ENCODE measurements around the gene ROBO3. TPM values are rescaled to one million over a fixed set of nuclear protein-coding genes. Genes with fewer than 3 reads are reported as not detected.
A peak's percentile ranks its signal among the peaks of the same experiment; 100 is the strongest.

ROBO3 gene
- total RNA-seq, 2 experiments from 2014 or later, result 26.2 to 27.2 TPM

- H3K27me3 Mint-ChIP-seq, result peaks cover 42% of the 10 kb centered on the region
- POLR2A ChIA-PET, result interaction anchor here (0.6 to 1.5 kb wide), 17 partner anchors 8 to 235 kb away, joined by 3 to 30 read pairs (median 5); partner anchors contain the start of genes CCDC15, MSANTD2, SIAE and SPA17
- Histone ChIP-seq H3K4me1 (ENCODE audit: insufficient read depth, low read length) (peaks cover 23% of the 10 kb centered on the region), H3K4me3 (ENCODE audit: low read length) (peak overlapping the region; percentile 83), H3K36me3 (ENCODE audit: insufficient read depth, low read length) (no peaks in the 10 kb centered on the region), H3K9me3 (ENCODE audit: control insufficient read depth in 1 of 2, insufficient read depth in 1 of 2, low read length in 2 of 2) (peaks cover 0 to 6% of the 10 kb centered on the region in 2 experiments), H3K27ac (ENCODE audit: low read depth in 1 of 2, low read length in 2 of 2) (peak overlapping the region; percentile 62 to 76), H3K27me3 (ENCODE audit: control insufficient read depth in 1 of 2, insufficient read depth in 2 of 2, low read length in 2 of 2) (peaks cover 10 to 40% of the 10 kb centered on the region in 2 experiments)
- intact Hi-C loops (cut with DNase I, micrococcal nuclease), result loop anchor here (2.0 to 5.0 kb wide), 10 partner anchors 37 to 1134 kb away; partner anchors contain the start of genes SIAE (in 2 of the 2), SPA17 (in 2 of the 2), CCDC15 (in 1 of the 2) and MSANTD2 (in 1 of the 2)
- DNase-seq, result peak; percentile 54 to 89 (median 71)
- TF ChIP-seq, protein P1, sequence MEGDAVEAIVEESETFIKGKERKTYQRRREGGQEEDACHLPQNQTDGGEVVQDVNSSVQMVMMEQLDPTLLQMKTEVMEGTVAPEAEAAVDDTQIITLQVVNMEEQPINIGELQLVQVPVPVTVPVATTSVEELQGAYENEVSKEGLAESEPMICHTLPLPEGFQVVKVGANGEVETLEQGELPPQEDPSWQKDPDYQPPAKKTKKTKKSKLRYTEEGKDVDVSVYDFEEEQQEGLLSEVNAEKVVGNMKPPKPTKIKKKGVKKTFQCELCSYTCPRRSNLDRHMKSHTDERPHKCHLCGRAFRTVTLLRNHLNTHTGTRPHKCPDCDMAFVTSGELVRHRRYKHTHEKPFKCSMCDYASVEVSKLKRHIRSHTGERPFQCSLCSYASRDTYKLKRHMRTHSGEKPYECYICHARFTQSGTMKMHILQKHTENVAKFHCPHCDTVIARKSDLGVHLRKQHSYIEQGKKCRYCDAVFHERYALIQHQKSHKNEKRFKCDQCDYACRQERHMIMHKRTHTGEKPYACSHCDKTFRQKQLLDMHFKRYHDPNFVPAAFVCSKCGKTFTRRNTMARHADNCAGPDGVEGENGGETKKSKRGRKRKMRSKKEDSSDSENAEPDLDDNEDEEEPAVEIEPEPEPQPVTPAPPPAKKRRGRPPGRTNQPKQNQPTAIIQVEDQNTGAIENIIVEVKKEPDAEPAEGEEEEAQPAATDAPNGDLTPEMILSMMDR (IDR thresholded peaks at IDR 0.05), result peak; percentile 80
- H3K4me1 Mint-ChIP-seq (ENCODE audit: low read depth), result peaks cover 25% of the 10 kb centered on the region
- peak overlapping the region; percentile 94 for H3K4me3 Mint-ChIP-seq
- no peaks in the 10 kb centered on the region for H3K36me3 Mint-ChIP-seq (ENCODE audit: low read depth)
- CTCF ChIA-PET, result interaction anchor here (0.5 to 1.5 kb wide), 24 partner anchors 10 to 254 kb away, joined by 3 to 27 read pairs (median 4); partner anchors contain the start of genes CCDC15, ESAM, ROBO3 and SIAE
- H3K27ac Mint-ChIP-seq, result peak overlapping the region; percentile 87
- H3K9me3 Mint-ChIP-seq, result no peaks in the 10 kb centered on the region
- peak; percentile 96 for ATAC-seq (ENCODE audit: poor library complexity)
Observed at GRCh38 chr11:124875943-124876817, 10.9 kb downstream of the ROBO3 start.

- Histone ChIP-seq H3K4me1 (ENCODE audit: insufficient read depth, low read length) (peaks cover 23% of the 10 kb centered on the region), H3K9me3 (ENCODE audit: control insufficient read depth in 1 of 2, insufficient read depth in 1 of 2, low read length in 2 of 2) (peaks cover 0 to 6% of the 10 kb centered on the region in 2 experiments), H3K27me3 (ENCODE audit: control insufficient read depth in 1 of 2, insufficient read depth in 2 of 2, low read length in 2 of 2) (peaks cover 10 to 34% of the 10 kb centered on the region in 2 experiments), H3K4me3 (ENCODE audit: low read length) (peak overlapping the region; percentile 83), H3K27ac (ENCODE audit: low read depth in 1 of 2, low read length in 2 of 2) (peak overlapping the region; percentile 62 to 76), H3K36me3 (ENCODE audit: insufficient read depth, low read length) (no peaks in the 10 kb centered on the region)
- Mint-ChIP-seq H3K4me3 (peak overlapping the region; percentile 94), H3K27ac (peak overlapping the region; percentile 87), H3K9me3 (no peaks in the 10 kb centered on the region), H3K4me1 (ENCODE audit: low read depth) (peaks cover 25% of the 10 kb centered on the region), H3K27me3 (peaks cover 34% of the 10 kb centered on the region), H3K36me3 (ENCODE audit: low read depth) (no peaks in the 10 kb centered on the region)
- no peak for DNase-seq
- ATAC-seq (ENCODE audit: poor library complexity), result no peak
- intact Hi-C loops (cut with DNase I, micrococcal nuclease), result loop anchor here (2.0 to 5.0 kb wide), 9 partner anchors 40 to 1135 kb away; partner anchors contain the start of genes SIAE (in 2 of the 2), SPA17 (in 2 of the 2), CCDC15 (in 1 of the 2) and MSANTD2 (in 1 of the 2)
- TF ChIP-seq, protein P1 (IDR thresholded peaks at IDR 0.05), result no peak
- POLR2A ChIA-PET, result interaction anchor here (0.6 to 1.5 kb wide), 16 partner anchors 7 to 234 kb away, joined by 3 to 30 read pairs (median 5); partner anchors contain the start of genes CCDC15, MSANTD2, SIAE and SPA17
- CTCF ChIA-PET, result interaction anchor here (0.5 to 1.5 kb wide), 24 partner anchors 10 to 255 kb away, joined by 3 to 27 read pairs (median 4); partner anchors contain the start of genes CCDC15, ESAM, ROBO3 and SIAE
Observed at GRCh38 chr11:124876818-124877630, 11.8 kb downstream of the ROBO3 start.

DNA sequence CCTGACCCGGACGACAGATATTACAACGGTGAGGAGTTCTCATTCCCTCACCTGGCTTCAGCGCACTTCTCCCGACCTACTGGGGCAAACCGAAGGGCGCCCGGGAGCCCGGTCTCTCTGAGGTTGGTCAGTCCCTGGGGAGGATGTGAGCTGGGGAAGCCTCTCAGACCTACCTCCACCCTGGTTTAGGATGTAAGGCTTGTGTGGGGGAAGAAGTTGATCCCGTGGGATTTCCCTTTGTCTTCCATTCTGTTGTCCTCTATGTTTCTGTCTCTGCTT, 12.3 kb downstream of the ROBO3 start:
- TF ChIP-seq, protein P1 (IDR thresholded peaks at IDR 0.05), result no peak
- Mint-ChIP-seq H3K4me3 (peak overlapping the region; percentile 94), H3K27me3 (peaks cover 28% of the 10 kb centered on the region), H3K4me1 (ENCODE audit: low read depth) (peaks cover 25% of the 10 kb centered on the region), H3K27ac (peak overlapping the region; percentile 87), H3K36me3 (ENCODE audit: low read depth) (no peaks in the 10 kb centered on the region), H3K9me3 (no peaks in the 10 kb centered on the region)
- no peak overlapping the region for H3K27ac ChIP-seq (ENCODE audit: low read depth in 1 of 2, low read length in 2 of 2)
- H3K4me3 ChIP-seq (ENCODE audit: low read length), result no peak overlapping the region
- H3K36me3 ChIP-seq (ENCODE audit: insufficient read depth, low read length), result no peaks in the 10 kb centered on the region
- intact Hi-C loops (cut with DNase I, micrococcal nuclease), result loop anchor here (2.0 to 5.0 kb wide), 9 partner anchors 40 to 1135 kb away; partner anchors contain the start of genes SIAE (in 2 of the 2), SPA17 (in 2 of the 2), CCDC15 (in 1 of the 2) and MSANTD2 (in 1 of the 2)
- DNase-seq (no peak), ATAC-seq (ENCODE audit: poor library complexity) (no peak)
- ChIA-PET CTCF (no interaction called here), POLR2A (no interaction called here)
- peaks cover 7 to 28% of the 10 kb centered on the region in 2 experiments for H3K27me3 ChIP-seq (ENCODE audit: control insufficient read depth in 1 of 2, insufficient read depth in 2 of 2, low read length in 2 of 2)
- peaks cover 0 to 6% of the 10 kb centered on the region in 2 experiments for H3K9me3 ChIP-seq (ENCODE audit: control insufficient read depth in 1 of 2, insufficient read depth in 1 of 2, low read length in 2 of 2)
- peaks cover 23% of the 10 kb centered on the region for H3K4me1 ChIP-seq (ENCODE audit: insufficient read depth, low read length)

All from CD4-positive, alpha-beta T cell (primary cell).